CD4-positive, alpha-beta T cell treated with Interleukin-17A for 1 hour (primary cell): ENCODE results near the gene KRTAP12-4.

Source experiments
- DNase-seq: peaks from one replicate; pipeline ENCODE4 v3.0.0-alpha.2; 2020

Gene KRTAP12-4

GRCh38 chr21:44606495-44606894, 48.0 kb downstream of the KRTAP12-4 start:
- no peak for DNase-seq
